ENCODE results near the gene NFIC. TPM values are rescaled to one million over a fixed set of nuclear protein-coding genes. Genes with fewer than 3 reads are reported as not detected.

The NFIC gene
- total RNA-seq (2014; rRNA removed; shearing (Covaris generic)): 1.0 and 1.7 TPM in 2 replicates
- 1.5 and 1.8 TPM in 2 replicates for total RNA-seq (2022)
- Bru-seq, nascent RNA: percentile 23 among the genes with signal in this experiment
- BruChase-seq, experiment 1, labeled RNA remaining after a 6-hour chase: percentile 23 among the genes with signal in this experiment
- BruChase-seq, experiment 2, labeled RNA remaining after a 2-hour chase: percentile 29 among the genes with signal in this experiment
- long read RNA-seq, partial matches to known transcripts: 0 of 1 reads
- long read RNA-seq, other reads (novel, unspliced or antisense): 1 of 1 reads

DNA sequence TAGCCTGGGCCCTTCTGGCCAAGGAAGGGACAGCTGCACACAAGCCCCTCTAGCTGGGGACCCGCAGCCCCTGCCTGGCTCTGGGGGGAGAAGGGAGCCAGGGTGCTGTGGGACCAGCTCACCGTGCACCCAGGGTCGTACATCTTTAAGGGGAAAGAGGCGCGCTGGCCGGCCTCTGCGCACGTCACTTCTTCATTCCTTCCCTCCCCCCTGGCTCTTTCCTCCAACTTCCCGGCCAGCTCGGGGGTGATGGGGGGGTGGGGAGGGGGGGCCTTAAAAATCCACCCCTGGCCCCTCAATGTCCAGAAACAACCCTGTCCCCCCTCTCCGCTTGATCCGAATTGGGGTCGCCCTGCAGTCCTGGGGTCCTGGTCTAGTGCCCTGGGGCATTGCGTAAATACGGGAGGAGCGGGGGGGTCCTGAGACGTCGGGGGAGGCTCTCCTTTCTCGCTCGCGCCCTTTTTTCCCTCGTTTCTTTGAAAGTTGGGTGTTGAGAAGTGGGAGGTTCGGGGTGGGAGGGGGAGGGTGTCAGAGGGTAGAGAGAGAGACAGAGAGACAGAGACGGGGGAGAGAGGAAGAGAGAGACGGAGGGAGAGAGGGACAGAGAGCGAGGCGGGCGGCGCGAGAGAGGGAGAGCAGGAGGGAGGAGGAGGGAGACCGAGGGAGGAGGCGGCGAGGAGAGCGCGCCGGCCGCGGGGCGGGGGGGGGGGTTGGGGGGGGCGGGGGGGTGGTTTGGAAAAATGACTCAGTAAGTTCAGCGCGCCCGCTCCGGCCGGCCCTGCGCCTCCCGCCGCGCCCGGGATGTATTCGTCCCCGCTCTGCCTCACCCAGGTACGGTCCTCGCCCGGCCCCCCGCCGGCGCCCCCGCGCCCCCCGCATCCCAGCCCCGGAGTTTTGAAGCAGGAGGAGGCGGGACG, at the start of gene NFIC:
NFIC (plus strand) TSS at position 748 of the 917 bp plus-strand sequence; CDS start at position 802, 54 bp downstream.
- TF ChIP-seq EZH2phosphoT487 (IDR thresholded peaks at IDR 0.05; ENCODE audit: borderline replicate concordance, low read depth, low read length): no peak
- TF ChIP-seq, protein P1, sequence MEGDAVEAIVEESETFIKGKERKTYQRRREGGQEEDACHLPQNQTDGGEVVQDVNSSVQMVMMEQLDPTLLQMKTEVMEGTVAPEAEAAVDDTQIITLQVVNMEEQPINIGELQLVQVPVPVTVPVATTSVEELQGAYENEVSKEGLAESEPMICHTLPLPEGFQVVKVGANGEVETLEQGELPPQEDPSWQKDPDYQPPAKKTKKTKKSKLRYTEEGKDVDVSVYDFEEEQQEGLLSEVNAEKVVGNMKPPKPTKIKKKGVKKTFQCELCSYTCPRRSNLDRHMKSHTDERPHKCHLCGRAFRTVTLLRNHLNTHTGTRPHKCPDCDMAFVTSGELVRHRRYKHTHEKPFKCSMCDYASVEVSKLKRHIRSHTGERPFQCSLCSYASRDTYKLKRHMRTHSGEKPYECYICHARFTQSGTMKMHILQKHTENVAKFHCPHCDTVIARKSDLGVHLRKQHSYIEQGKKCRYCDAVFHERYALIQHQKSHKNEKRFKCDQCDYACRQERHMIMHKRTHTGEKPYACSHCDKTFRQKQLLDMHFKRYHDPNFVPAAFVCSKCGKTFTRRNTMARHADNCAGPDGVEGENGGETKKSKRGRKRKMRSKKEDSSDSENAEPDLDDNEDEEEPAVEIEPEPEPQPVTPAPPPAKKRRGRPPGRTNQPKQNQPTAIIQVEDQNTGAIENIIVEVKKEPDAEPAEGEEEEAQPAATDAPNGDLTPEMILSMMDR (conservative IDR thresholded peaks at IDR 0.05; ENCODE audit: low read length): no peak
- intact Hi-C loops (cut with micrococcal nuclease; ENCODE audit: unreplicated experiment): no loop called here
- no peak for DNase-seq (ENCODE audit: low spot score)
- ChIA-PET CTCF (ENCODE audit: unreplicated experiment) (no interaction called here), POLR2A (no interaction called here)
- H3K4me3 ChIP-seq (ENCODE audit: low read depth, low read length, poor library complexity, severe bottlenecking): no peak within 1 kb of the TSS
- no peak within 1 kb of the TSS for H2AFZ ChIP-seq (ENCODE audit: low read length)
- H3K4me2 ChIP-seq (ENCODE audit: low read length): no peak within 1 kb of the TSS
- H4K20me1 ChIP-seq (ENCODE audit: insufficient read depth, low read length): no peaks in the 10 kb centered on the region
- no peaks in the 10 kb centered on the region for H3K36me3 ChIP-seq (ENCODE audit: insufficient read depth, low read length)
- H3K27ac ChIP-seq (ENCODE audit: low read depth, low read length, poor library complexity, severe bottlenecking): no peak within 1 kb of the TSS
- no peaks in the 10 kb centered on the region for H3K79me2 ChIP-seq (ENCODE audit: insufficient read depth, low read depth, low read length)
- BruUV-seq (replicated peaks): no TSS peak
- no peaks in the 10 kb centered on the region for H3K9me3 ChIP-seq (ENCODE audit: low read length)
- no peaks in the 10 kb centered on the region for H3K9me2 ChIP-seq (ENCODE audit: insufficient read depth, low read length)
- peaks cover 1% of the 10 kb centered on the region for H3K4me1 ChIP-seq (ENCODE audit: insufficient read depth, low read length, poor library complexity, severe bottlenecking)

DNA sequence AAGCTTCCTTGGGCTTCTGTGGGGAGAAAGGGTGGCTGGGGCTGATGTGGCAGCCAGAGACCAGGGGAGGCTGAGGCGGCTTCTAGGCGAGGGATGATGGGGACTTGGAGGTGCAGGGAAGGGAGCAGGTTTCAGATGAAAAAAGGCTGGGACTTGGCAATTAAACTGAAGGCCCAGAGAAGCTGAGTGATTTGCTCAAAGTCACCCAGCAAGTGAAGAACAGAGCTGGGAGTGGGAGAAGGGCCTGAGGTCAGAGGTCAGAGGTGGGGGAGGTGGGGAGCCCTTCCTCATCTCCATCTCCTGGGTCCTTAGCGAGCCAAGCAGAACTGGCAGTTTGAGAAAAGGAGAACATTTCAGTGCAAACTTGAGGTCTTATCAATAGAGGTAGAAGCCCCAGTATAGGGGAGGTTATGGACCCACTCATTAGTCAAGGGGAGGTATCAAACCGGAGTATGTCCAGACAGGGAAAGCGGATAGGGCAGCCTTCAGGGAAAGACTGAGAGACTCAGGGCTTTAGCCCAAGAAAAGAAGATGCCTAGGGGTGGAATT, 49.6 kb upstream of the NFIC start:
- no peak overlapping the region for H3K4me2 ChIP-seq (ENCODE audit: low read length)
- ChIA-PET POLR2A (no interaction called here), CTCF (ENCODE audit: unreplicated experiment) (no interaction called here)
- TF ChIP-seq, protein P1 (conservative IDR thresholded peaks at IDR 0.05; ENCODE audit: low read length): no peak
- no peak for TF ChIP-seq EZH2phosphoT487 (IDR thresholded peaks at IDR 0.05; ENCODE audit: borderline replicate concordance, low read depth, low read length)
- H3K4me1 ChIP-seq (ENCODE audit: insufficient read depth, low read length, poor library complexity, severe bottlenecking): no peaks in the 10 kb centered on the region
- no peaks in the 10 kb centered on the region for H4K20me1 ChIP-seq (ENCODE audit: insufficient read depth, low read length)
- no peaks in the 10 kb centered on the region for H3K36me3 ChIP-seq (ENCODE audit: insufficient read depth, low read length)
- H3K79me2 ChIP-seq (ENCODE audit: insufficient read depth, low read depth, low read length): no peaks in the 10 kb centered on the region
- intact Hi-C loops (cut with micrococcal nuclease; ENCODE audit: unreplicated experiment): no loop called here
- no peak overlapping the region for H3K27ac ChIP-seq (ENCODE audit: low read depth, low read length, poor library complexity, severe bottlenecking)
- H3K9me3 ChIP-seq (ENCODE audit: low read length): no peaks in the 10 kb centered on the region
- H3K4me3 ChIP-seq (ENCODE audit: low read depth, low read length, poor library complexity, severe bottlenecking): no peak overlapping the region
- H3K9me2 ChIP-seq (ENCODE audit: insufficient read depth, low read length): no peaks in the 10 kb centered on the region
- no peak overlapping the region for H2AFZ ChIP-seq (ENCODE audit: low read length)
- no peak for DNase-seq (ENCODE audit: low spot score)
- no TSS peak for BruUV-seq (replicated peaks)
